Stomach smooth muscle (tissue), 2 donors: Measurements from ENCODE around the gene CCBE1.

Source experiments
- H3K27ac ChIP-seq: one replicate; pipeline ENCODE4 v1.7.0; 2013; ENCODE audit warnings: mild to moderate bottlenecking, low read length, inconsistent platforms
- H3K27me3 ChIP-seq, 2 donors: one replicate each; pipeline ENCODE4 v1.7.0; 2013; ENCODE audit warnings: low read length in 2 of 2; ENCODE audit not compliant: insufficient read depth in 2 of 2, control insufficient read depth in 1 of 2
- H3K36me3 ChIP-seq, 2 donors: one replicate each; pipeline ENCODE4 v1.7.0; 2013; ENCODE audit warnings: low read length in 2 of 2; ENCODE audit not compliant: control insufficient read depth in 2 of 2, insufficient read depth in 2 of 2
- H3K4me1 ChIP-seq: one replicate; pipeline ENCODE4 v1.7.0; 2013; ENCODE audit warnings: low read length; ENCODE audit not compliant: control insufficient read depth, insufficient read depth
- H3K4me3 ChIP-seq, 2 donors: one replicate each; pipeline ENCODE4 v1.7.0; 2013; ENCODE audit warnings: low read length in 2 of 2
- H3K9ac ChIP-seq, 2 donors: one replicate each; pipeline ENCODE4 v1.7.0; 2013; ENCODE audit warnings: low read length in 2 of 2, mild to moderate bottlenecking in 1 of 2
- H3K9me3 ChIP-seq, 2 donors: one replicate each; pipeline ENCODE4 v1.7.0; 2013; ENCODE audit warnings: low read length in 2 of 2; ENCODE audit not compliant: control insufficient read depth in 2 of 2
- donor health status: healthy.
- donor health status: Pancreatic carcinoma.

CCBE1 gene

DNA sequence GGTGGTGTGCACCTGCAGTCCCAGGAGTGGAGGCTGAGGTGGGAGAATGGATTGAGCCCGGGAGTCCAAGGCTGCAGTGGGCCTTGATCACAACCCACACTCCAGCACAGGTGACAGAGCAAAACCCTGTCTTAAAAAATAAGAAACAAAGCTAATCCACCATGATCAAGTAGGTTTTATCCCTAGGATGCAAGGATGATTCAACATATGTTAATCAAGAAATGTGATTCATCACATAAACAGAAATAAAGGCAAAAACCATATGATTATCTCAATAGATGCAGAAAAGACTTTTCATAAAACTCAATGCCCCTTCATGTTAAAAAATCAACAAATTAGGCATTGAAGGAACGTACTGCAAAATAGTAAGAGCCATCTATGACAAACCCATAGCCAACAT lies 58.1 kb downstream of the CCBE1 start:
- Histone ChIP-seq H3K9ac (no peak overlapping the region), H3K9me3 (no peaks in the 10 kb centered on the region), H3K27ac (no peak overlapping the region), H3K36me3 (no peaks in the 10 kb centered on the region), H3K4me3 (no peak overlapping the region), H3K27me3 (no peaks in the 10 kb centered on the region), H3K4me1 (no peaks in the 10 kb centered on the region)

DNA sequence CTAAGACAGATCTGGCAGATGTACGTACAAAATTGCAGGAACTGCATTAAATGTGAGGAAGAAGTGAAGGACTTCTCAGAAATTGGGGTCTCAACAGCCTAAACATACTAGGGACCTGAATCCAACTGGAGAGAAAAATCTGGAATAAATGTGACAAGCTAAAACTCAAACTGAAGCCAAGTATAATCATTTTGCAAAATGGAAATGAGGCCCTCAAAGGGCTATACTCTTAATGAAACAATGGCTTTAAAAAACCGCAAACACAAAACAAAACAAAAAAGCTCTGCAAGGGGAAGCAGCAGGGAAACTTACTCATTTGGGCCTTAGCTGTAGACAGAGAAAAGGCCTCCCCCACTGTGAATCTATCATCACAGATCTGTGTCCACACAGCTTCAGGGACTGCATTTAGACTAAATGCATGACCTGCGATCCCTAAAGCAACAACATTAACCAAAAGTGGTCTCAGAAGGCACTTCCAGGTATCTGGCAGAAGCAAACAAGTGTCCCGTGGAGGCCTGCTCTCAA lies 63.2 kb downstream of the CCBE1 start:
- no peak overlapping the region for H3K4me3 ChIP-seq
- no peak overlapping the region for H3K9ac ChIP-seq
- H3K27ac ChIP-seq, result no peak overlapping the region
- H3K36me3 ChIP-seq, result no peaks in the 10 kb centered on the region
- peaks cover 6 to 8% of the 10 kb centered on the region in 2 donors for H3K9me3 ChIP-seq
- no peaks in the 10 kb centered on the region for H3K27me3 ChIP-seq
- no peaks in the 10 kb centered on the region for H3K4me1 ChIP-seq

DNA sequence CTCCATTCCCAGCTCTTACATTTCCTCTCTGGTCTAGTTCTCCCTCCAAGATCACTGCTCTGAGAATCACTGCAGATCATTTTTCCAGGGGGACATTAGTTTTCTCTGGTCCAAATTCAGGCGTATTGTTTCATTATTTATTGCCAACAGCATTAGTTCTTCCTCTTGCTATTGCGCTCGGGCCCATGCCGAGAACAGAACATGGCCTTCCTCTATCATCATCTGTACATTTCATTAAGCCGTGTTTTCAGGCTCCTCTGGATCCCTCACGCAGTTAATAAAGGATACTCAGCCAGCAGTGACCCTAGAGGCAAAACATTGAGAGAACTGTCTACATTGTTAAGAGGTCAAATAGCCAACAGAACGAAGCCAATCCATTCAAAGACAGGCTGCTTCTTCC lies 63.9 kb downstream of the CCBE1 start:
- H3K9me3 ChIP-seq, result peaks cover 6 to 8% of the 10 kb centered on the region in 2 donors
- H3K9ac ChIP-seq, result no peak overlapping the region
- H3K27me3 ChIP-seq, result no peaks in the 10 kb centered on the region
- no peaks in the 10 kb centered on the region for H3K36me3 ChIP-seq
- no peaks in the 10 kb centered on the region for H3K4me1 ChIP-seq
- no peak overlapping the region for H3K4me3 ChIP-seq
- H3K27ac ChIP-seq, result no peak overlapping the region

DNA sequence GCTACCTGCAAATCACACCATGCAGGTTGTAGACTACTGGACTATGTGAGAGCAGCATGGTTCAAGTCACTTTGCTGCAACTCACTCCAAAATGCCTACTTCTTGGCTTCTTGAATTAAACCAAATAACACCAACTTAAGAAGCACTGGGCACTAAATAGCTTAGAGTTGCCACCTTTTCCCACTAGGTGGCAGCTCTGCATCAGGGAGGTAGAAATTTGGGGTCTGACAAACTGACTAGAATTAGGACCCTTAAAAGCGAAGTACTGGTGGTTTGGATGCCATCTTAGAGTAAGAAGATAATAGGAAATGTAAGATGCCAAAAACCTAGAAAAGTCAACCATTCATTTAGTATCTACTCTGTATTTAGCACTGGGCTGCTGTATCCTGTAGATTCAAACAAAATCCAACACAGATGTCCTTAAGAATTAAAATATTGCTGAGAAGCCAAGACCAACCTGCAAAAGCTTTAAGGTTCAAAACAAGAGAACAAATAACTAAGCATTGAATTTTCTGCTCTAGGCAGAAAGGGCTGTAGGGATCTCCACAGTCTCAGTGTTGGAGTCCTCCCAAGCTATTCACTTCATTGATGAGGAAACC lies 65.5 kb downstream of the CCBE1 start:
- H3K9ac ChIP-seq, result no peak overlapping the region

DNA sequence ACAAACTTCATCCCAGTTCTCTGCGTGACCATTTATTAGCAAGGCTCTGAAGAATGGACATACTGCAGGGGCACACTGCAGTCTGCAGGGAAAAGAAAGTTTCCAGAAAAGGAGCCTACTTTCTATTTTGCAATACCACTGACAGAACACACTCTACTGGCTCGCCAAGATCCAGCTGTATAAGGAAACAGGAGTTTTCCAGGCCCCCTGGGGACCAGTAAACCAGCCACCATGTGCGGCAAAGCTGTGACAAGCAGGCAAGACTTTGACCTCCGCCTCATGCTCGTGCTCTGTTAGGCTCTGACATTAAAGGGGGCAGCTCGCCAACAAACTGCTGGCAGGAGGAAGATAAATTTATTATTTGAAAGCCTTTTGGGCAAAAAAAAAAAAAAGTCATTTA lies 67.3 kb downstream of the CCBE1 start:
- Histone ChIP-seq H3K27me3 (no peaks in the 10 kb centered on the region), H3K9me3 (peaks cover 6 to 8% of the 10 kb centered on the region in 2 donors), H3K4me1 (no peaks in the 10 kb centered on the region), H3K27ac (no peak overlapping the region), H3K9ac (no peak overlapping the region), H3K4me3 (no peak overlapping the region), H3K36me3 (no peaks in the 10 kb centered on the region)

More for the DNA sequence above, 65.5 kb downstream of the CCBE1 start:
- Histone ChIP-seq H3K4me3 (no peak overlapping the region), H3K36me3 (no peaks in the 10 kb centered on the region), H3K9me3 (peaks cover 6 to 8% of the 10 kb centered on the region in 2 donors), H3K27ac (no peak overlapping the region), H3K4me1 (no peaks in the 10 kb centered on the region), H3K27me3 (no peaks in the 10 kb centered on the region)

DNA sequence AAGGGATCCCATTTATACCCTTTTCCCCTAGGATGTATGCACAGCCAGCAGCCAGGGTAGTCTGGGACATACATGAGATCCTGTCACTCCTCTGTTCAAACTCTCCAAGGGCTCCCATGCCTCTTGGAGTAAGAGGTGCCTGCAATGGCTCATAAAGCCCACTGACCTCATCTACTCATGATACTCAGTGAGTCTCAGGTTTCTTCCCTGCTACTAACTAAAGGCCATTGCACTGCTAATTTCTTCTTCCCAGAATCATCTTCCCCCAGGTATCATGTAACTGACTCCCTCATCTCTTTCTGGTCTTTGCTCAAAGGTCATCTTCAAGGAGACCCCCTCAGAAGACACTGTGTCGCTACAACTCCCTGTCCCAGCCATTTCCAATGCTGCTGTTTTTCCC lies 68.2 kb downstream of the CCBE1 start:
- no peaks in the 10 kb centered on the region for H3K27me3 ChIP-seq
- peaks cover 6 to 8% of the 10 kb centered on the region in 2 donors for H3K9me3 ChIP-seq
- no peaks in the 10 kb centered on the region for H3K4me1 ChIP-seq
- H3K4me3 ChIP-seq, result no peak overlapping the region
- H3K36me3 ChIP-seq, result no peaks in the 10 kb centered on the region
- H3K27ac ChIP-seq, result no peak overlapping the region
- H3K9ac ChIP-seq, result no peak overlapping the region

DNA sequence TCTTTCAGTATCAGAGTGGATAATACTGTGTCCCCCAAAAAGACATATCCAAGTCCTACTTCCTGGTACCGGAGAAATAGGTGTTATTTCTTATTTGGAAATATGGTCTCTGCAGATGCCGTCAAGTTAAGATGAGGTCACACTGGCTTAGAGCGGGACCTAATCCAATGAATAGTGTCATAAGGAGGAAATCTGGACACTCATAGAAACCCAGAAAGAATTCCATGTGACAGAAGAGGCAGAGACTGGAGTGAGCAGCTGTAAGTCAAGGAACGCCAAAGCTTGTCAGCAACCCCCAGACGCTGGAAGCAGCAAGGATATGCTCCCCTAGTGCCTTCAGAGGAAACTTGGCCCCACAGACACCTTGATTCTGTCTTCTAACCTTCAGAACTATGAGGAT lies 69.8 kb downstream of the CCBE1 start:
- H3K9ac ChIP-seq, result no peak overlapping the region
- no peaks in the 10 kb centered on the region for H3K36me3 ChIP-seq
- H3K9me3 ChIP-seq, result peaks cover 6 to 8% of the 10 kb centered on the region in 2 donors
- H3K4me3 ChIP-seq, result no peak overlapping the region
- no peaks in the 10 kb centered on the region for H3K4me1 ChIP-seq
- no peaks in the 10 kb centered on the region for H3K27me3 ChIP-seq
- H3K27ac ChIP-seq, result no peak overlapping the region

DNA sequence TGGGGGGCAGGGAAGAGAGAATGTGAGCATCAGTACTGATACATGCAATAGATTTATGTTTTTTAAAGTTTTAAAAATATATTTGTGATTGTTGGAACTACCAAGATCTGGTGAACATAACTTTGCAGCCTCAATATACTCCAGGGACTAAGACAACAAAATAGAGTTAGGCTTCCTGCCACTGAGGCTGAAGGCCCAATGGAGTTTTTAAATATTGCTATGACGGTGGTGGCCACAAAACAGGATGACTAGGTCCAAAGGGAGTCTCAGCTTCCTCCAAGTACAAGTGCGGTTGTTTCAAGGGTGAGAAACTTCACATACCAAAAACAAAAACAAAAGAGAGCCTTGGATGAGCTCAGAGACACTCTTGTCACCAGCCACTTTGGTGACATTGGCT lies 72.9 kb downstream of the CCBE1 start:
- no peaks in the 10 kb centered on the region for H3K4me1 ChIP-seq
- H3K9ac ChIP-seq, result no peak overlapping the region
- no peak overlapping the region for H3K27ac ChIP-seq
- no peaks in the 10 kb centered on the region for H3K27me3 ChIP-seq
- H3K9me3 ChIP-seq, result no peaks in the 10 kb centered on the region
- H3K36me3 ChIP-seq, result no peaks in the 10 kb centered on the region
- H3K4me3 ChIP-seq, result no peak overlapping the region

DNA sequence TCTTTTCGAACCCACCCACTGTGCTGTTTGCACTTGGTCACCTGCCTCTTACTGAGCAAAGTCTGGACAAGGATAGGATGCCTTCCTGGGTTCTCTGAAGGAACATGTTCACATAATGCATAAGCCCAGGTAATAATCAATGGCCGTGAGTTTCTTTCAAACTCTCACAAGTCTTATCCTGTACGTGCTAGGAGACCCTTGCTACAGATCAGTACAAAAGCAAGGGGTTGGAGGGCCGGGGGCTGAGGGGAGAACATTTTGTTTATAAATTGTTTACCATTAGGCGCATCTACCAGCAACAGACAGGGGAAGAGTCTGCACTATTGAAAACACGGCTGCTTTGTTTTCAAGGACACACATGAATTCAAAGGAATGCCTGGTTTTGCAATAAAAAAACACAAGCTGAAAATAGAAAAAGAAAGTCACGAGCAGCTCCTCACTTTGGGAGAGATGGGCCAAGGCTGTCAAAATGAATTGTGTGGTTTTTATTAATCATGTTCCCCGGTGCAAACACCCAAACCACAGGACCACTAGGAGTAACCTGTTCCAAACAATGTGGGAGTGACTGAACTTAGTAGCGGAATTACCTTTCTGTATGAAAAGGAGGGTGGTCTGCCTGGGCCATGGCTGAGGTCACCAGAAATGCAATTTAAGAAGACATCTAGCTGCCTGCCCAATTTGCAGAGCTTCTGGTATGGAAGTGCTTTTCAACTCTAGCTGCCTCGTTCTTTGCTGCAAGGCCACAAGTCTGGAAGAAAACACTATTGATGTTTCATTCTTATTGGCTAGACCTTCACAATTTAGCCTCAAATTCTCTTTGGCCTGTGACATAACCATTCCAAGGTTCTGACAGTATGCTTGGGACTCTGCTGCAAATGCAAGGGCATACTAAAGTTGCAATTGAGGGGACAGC lies 73.5 kb downstream of the CCBE1 start:
- Histone ChIP-seq H3K9me3 (no peaks in the 10 kb centered on the region), H3K4me1 (no peaks in the 10 kb centered on the region), H3K4me3 (no peak overlapping the region), H3K27me3 (no peaks in the 10 kb centered on the region), H3K27ac (peak overlapping the region; percentile 18), H3K9ac (no peak overlapping the region), H3K36me3 (no peaks in the 10 kb centered on the region)

DNA sequence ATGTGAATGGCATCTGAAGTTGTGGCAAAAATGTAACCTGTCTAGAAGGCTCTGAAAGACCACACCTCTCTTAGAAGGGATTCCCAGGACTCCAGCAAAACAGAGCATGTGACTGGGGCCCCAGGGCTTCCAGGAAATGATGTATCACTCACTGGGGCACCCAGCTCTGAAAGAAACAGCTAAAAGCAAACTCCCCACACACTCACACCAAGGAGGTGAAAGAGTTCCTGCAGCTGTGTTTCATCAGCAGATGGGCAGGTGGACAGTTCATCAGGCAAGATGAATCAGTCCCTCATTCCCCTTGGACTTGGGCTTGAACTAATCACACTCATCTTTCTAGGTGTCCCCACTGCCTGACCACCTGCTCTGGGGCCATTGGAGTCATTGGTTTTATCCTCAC lies 76.2 kb downstream of the CCBE1 start:
- Histone ChIP-seq H3K27ac (no peak overlapping the region), H3K4me3 (no peak overlapping the region), H3K36me3 (no peaks in the 10 kb centered on the region), H3K9ac (no peak overlapping the region), H3K9me3 (no peaks in the 10 kb centered on the region), H3K4me1 (no peaks in the 10 kb centered on the region), H3K27me3 (no peaks in the 10 kb centered on the region)

DNA sequence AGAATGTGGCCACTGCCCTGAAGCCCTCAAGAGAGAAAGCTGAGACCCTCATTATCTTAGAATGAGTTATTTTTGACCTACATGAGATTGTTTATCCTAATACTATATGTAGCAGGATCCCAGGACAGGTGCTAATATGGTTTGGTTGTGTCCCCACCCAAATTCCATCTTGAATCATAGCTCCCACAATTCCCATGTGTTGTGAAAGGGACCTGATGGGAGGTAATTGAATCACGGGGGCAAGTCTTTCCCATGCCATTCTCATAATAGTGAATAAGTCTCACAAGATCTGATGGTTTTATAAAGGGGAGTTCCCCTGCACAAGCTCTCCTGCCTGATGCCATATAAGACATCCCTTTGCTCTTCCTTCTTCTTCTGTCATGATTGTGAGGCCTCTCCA lies 76.8 kb downstream of the CCBE1 start:
- no peaks in the 10 kb centered on the region for H3K36me3 ChIP-seq
- H3K4me1 ChIP-seq, result no peaks in the 10 kb centered on the region
- no peaks in the 10 kb centered on the region for H3K27me3 ChIP-seq
- no peak overlapping the region for H3K4me3 ChIP-seq
- H3K9ac ChIP-seq, result no peak overlapping the region
- H3K27ac ChIP-seq, result no peak overlapping the region
- no peaks in the 10 kb centered on the region for H3K9me3 ChIP-seq
